B cell (primary cell): Measurements from ENCODE around the gene MFSD6. TPM values are rescaled to one million over a fixed set of nuclear protein-coding genes. Genes with fewer than 3 reads are reported as not detected.

Source experiments
- ATAC-seq: fragments of 200-7000 bp; cut with Tn5 transposase; one replicate; pipeline ENCODE4 v1.10.0; 2021; ENCODE audit warnings: low read depth, mild to moderate bottlenecking, moderate number of reproducible peaks, moderate library complexity
- CTCF ChIA-PET: fragments of 350-600 bp; sonication (Branson Sonifier 250); formaldehyde crosslinking; loops from one replicate; lab custom pipeline; 2021; ENCODE audit warnings: antibody characterized with exemption, inconsistent platforms; lab: Charles Lee
- POLR2A ChIA-PET: fragments of 350-600 bp; sonication (Branson Sonifier 250); formaldehyde crosslinking; loops from one replicate; lab custom pipeline; 2021; ENCODE audit warnings: antibody characterized with exemption; lab: Charles Lee
- DNase-seq: peaks from one replicate; pipeline ENCODE4 v3.0.0; 2013
- H2AFZ ChIP-seq: 2 replicates; pipeline ENCODE4 v1.6.1; 2012; ENCODE audit warnings: mild to moderate bottlenecking, low read depth, low read length; ENCODE audit not compliant: insufficient read depth, poor library complexity, severe bottlenecking
- H3K27ac ChIP-seq, 2 donors: 1 replicate in 1 of 2; 2 replicates in 1 of 2; pipeline ENCODE4 v1.5.1; 2012 to 2013; ENCODE audit warnings: low read length in 2 of 2, mild to moderate bottlenecking in 2 of 2, moderate library complexity in 1 of 2
- H3K27me3 ChIP-seq, 4 experiments: fragments of 200-600 bp in 1 of 4; sonication (generic) in 1 of 4; replicated peaks in 1 of 4; 1 replicate in 2 of 4; 2 replicates in 2 of 4; pipeline versions ENCODE4 v1.6.1 to v1.7.0; 2013 to 2016; ENCODE audit warnings: low read length in 3 of 4, mild to moderate bottlenecking in 2 of 4, mixed read lengths in 1 of 4, moderate library complexity in 1 of 4; ENCODE audit not compliant: insufficient read depth in 4 of 4, control insufficient read depth in 3 of 4; ENCODE audit errors: control extremely low read depth in 1 of 4
- H3K36me3 ChIP-seq, 2 experiments: replicated peaks in 1 of 2; 1 replicate in 1 of 2; 2 replicates in 1 of 2; pipeline versions ENCODE4 v1.6.1 to v1.7.1; 2013; ENCODE audit warnings: low read length in 1 of 2; ENCODE audit not compliant: insufficient read depth in 2 of 2, control insufficient read depth in 1 of 2; ENCODE audit errors: control extremely low read depth in 1 of 2, extremely low read depth in 1 of 2
- H3K4me1 ChIP-seq, 2 donors: fragments of 200-600 bp in 1 of 2; sonication (generic) in 1 of 2; 1 replicate in 1 of 2; 2 replicates in 1 of 2; pipeline versions ENCODE4 v1.5.1 to v1.6.1; 2013 to 2017; ENCODE audit warnings: low read length in 2 of 2; ENCODE audit not compliant: control insufficient read depth in 2 of 2, insufficient read depth in 2 of 2
- H3K4me2 ChIP-seq: replicated peaks from 2 replicates; pipeline ENCODE3; 2012; ENCODE audit warnings: mild to moderate bottlenecking, low read depth, low read length; ENCODE audit not compliant: poor library complexity, severe bottlenecking
- H3K4me3 ChIP-seq, 5 experiments: fragments of 200-600 bp in 1 of 5; sonication (generic) in 1 of 5; 1 replicate in 3 of 5; 2 replicates in 2 of 5; pipeline versions ENCODE4 v1.5.1 to v1.7.0; 2011 to 2016; ENCODE audit warnings: low read length in 4 of 5, mild to moderate bottlenecking in 4 of 5, low read depth in 2 of 5, control low read depth in 1 of 5, moderate library complexity in 1 of 5; ENCODE audit not compliant: insufficient read depth in 1 of 5; ENCODE audit errors: control extremely low read depth in 1 of 5, extremely low read depth in 1 of 5
- H3K79me2 ChIP-seq: fragments of 200-600 bp; sonication (generic); one replicate; pipeline ENCODE4 v1.6.0; 2016; ENCODE audit warnings: low read length; ENCODE audit not compliant: control insufficient read depth, insufficient read depth
- H3K9ac ChIP-seq: fragments of 200-600 bp; sonication (generic); 2 replicates; pipeline ENCODE4 v1.6.1; 2017; ENCODE audit warnings: mild to moderate bottlenecking, low read length, moderate library complexity
- H3K9me3 ChIP-seq, 3 donors: one replicate each; pipeline versions ENCODE4 v1.6.1 to v1.7.1; 2013; ENCODE audit warnings: low read length in 2 of 3; ENCODE audit not compliant: control insufficient read depth in 2 of 3, insufficient read depth in 1 of 3; ENCODE audit errors: control extremely low read depth in 1 of 3
- H4K20me1 ChIP-seq: 2 replicates; pipeline ENCODE4 v1.6.0; 2012; ENCODE audit warnings: mild to moderate bottlenecking, low read length; ENCODE audit not compliant: insufficient read depth, control insufficient read depth, poor library complexity, severe bottlenecking
- H3K27ac Mint-ChIP-seq: one replicate; pipeline ENCODE4 v1.8.0; 2021; ENCODE audit warnings: mixed read lengths
- H3K27me3 Mint-ChIP-seq: one replicate; pipeline ENCODE4 v1.8.0; 2021; ENCODE audit warnings: mixed read lengths
- H3K4me1 Mint-ChIP-seq: one replicate; pipeline ENCODE4 v1.8.0; 2021; ENCODE audit warnings: mixed read lengths
- H3K4me3 Mint-ChIP-seq: one replicate; pipeline ENCODE4 v1.8.0; 2021; ENCODE audit warnings: mixed read lengths
- H3K9me3 Mint-ChIP-seq: one replicate; pipeline ENCODE4 v1.8.0; 2022; ENCODE audit warnings: mixed read lengths; ENCODE audit not compliant: insufficient read depth
- CTCF ChIP-seq: fragments of 200-600 bp; IDR thresholded peaks from one replicate; pipeline ENCODE4 v1.8.0; 2022; ENCODE audit warnings: antibody characterized with exemption, mild to moderate bottlenecking
- EZH2 ChIP-seq: IDR thresholded peaks from 2 replicates; pipeline ENCODE4 v1.6.1; 2012; ENCODE audit warnings: borderline replicate concordance, low read depth, mild to moderate bottlenecking, moderate library complexity, low read length; ENCODE audit not compliant: insufficient read depth, poor library complexity, severe bottlenecking
- WGBS: methylation state at CpG from one replicate; pipeline ENCODE4 v1.1.5; 2013; ENCODE audit warnings: missing lambda C conversion rate; ENCODE audit not compliant: insufficient coverage; 5-methylcytosine and 5-hydroxymethylcytosine counted together
- intact Hi-C: fragments of 100-400 bp; cut with micrococcal nuclease; formaldehyde crosslinking; loops from one replicate; pipeline ENCODE4 v1.10.0; 2022
- polyA plus RNA-seq: library from polyadenylated mRNA; depleted of rRNA; stranded (reverse); fragments of >200 nt; gene quantifications from 2 replicates; pipeline ENCODE4 v1.2.3, GENCODE V29; 2012
- total RNA-seq, 2 donors: library from RNA; stranded (reverse); fragments of 120-200 nt in 1 of 2; gene quantifications; 1 replicate in 1 of 2; 2 replicates in 1 of 2; pipeline versions ENCODE4 v1.2.3 to v1.2.4, GENCODE V29; 2013 to 2022

The MFSD6 gene
- total and polyA plus RNA-seq, 2 donors (not counting 1 experiment from before 2014, with no cell fraction given) = 13.5 to 33.8 TPM

- H3K9me3 ChIP-seq = no peaks in the 10 kb centered on the region
- no peak for TF ChIP-seq EZH2
- TF ChIP-seq CTCF = no peak
- peak overlapping the region; percentile 38 for H3K4me2 ChIP-seq
- intact Hi-C loops = loop anchor here (5.0 to 10.0 kb wide), 6 partner anchors 52 to 1086 kb away; partner anchors contain the start of genes ORMDL1, PMS1 and WDR75
- Mint-ChIP-seq H3K4me3 (peak overlapping the region; percentile 20), H3K9me3 (no peaks in the 10 kb centered on the region), H3K27me3 (no peaks in the 10 kb centered on the region), H3K4me1 (peaks cover 80% of the 10 kb centered on the region), H3K27ac (peak overlapping the region; percentile 77)
- WGBS = 60% methylated on average over 5 of the region's 6 CpGs
- peak overlapping the region; percentile 39 for H2AFZ ChIP-seq
- no peak overlapping the region for H3K4me3 ChIP-seq
- H4K20me1 ChIP-seq = no peaks in the 10 kb centered on the region
- peaks cover 62% of the 10 kb centered on the region for H3K79me2 ChIP-seq
- H3K36me3 ChIP-seq = no peaks in the 10 kb centered on the region
- H3K27ac ChIP-seq = peak overlapping the region in 1 of 2 donors; percentile 40
- ChIA-PET CTCF (interaction anchor here (0.8 kb wide), 1 partner anchor 16 kb away, joined by 3 read pairs; no protein-coding TSS in a partner anchor), POLR2A (no interaction called here)
- H3K4me1 ChIP-seq = peaks cover 49% of the 10 kb centered on the region in 2 donors
- no peak for DNase-seq
- H3K27me3 ChIP-seq = no peaks in the 10 kb centered on the region
- ATAC-seq = no peak
- no peak overlapping the region for H3K9ac ChIP-seq
These were observed 122.2 kb downstream of the MFSD6 start for GRCh38 chr2:190530248-190530900.

GRCh38 chr2:190532581-190532980 lies 124.4 kb downstream of the MFSD6 start:
- no peaks in the 10 kb centered on the region for H3K27me3 ChIP-seq
- Mint-ChIP-seq H3K4me1 (peaks cover 72% of the 10 kb centered on the region), H3K27me3 (no peaks in the 10 kb centered on the region), H3K27ac (peak overlapping the region; percentile 100), H3K4me3 (peak overlapping the region; percentile 97), H3K9me3 (peaks cover 2% of the 10 kb centered on the region)
- peak overlapping the region; percentile 94 to 95 for H3K27ac ChIP-seq
- intact Hi-C loops = loop anchor here (5.0 to 10.0 kb wide), 6 partner anchors 50 to 1088 kb away; partner anchors contain the start of genes ORMDL1, PMS1 and WDR75
- ChIA-PET CTCF (interaction anchor here (2.0 kb wide), 1 partner anchor 148 kb away, joined by 9 read pairs; no protein-coding TSS in a partner anchor), POLR2A (no interaction called here)
- ATAC-seq (no peak), DNase-seq (peak; percentile 32)
- no peaks in the 10 kb centered on the region for H3K36me3 ChIP-seq
- peaks cover 0 to 2% (median 0%) of the 10 kb centered on the region in 3 donors for H3K9me3 ChIP-seq
- peak overlapping the region; percentile 82 for H3K4me2 ChIP-seq
- TF ChIP-seq EZH2 (no peak), CTCF (no peak)
- H3K4me1 ChIP-seq = peaks cover 35 to 41% of the 10 kb centered on the region in 2 donors
- H4K20me1 ChIP-seq = no peaks in the 10 kb centered on the region
- H3K9ac ChIP-seq = peak overlapping the region; percentile 17
- peak overlapping the region; percentile 87 for H2AFZ ChIP-seq
- H3K79me2 ChIP-seq = peaks cover 44% of the 10 kb centered on the region
- WGBS = 11% methylated on average over 4 of the region's 4 CpGs
- no peak overlapping the region for H3K4me3 ChIP-seq
